K562 (cell line): ENCODE results near the gene ENKUR. TPM values are rescaled to one million over a fixed set of nuclear protein-coding genes. Genes with fewer than 3 reads are reported as not detected.

Experiments used
- AFF1 ChIP-seq, 2 experiments: fragments of 450-650 bp; IDR thresholded peaks; 2 replicates each; pipeline ENCODE4 v1.6.1; 2018; ENCODE audit warnings: mild to moderate bottlenecking in 2 of 2, low read depth in 1 of 2; ENCODE audit not compliant: partially characterized antibody in 2 of 2
- ARNT ChIP-seq, 2 experiments: fragments of 450-650 bp; IDR thresholded peaks; 2 replicates each; pipeline ENCODE4 v1.6.1; 2016; ENCODE audit warnings: mild to moderate bottlenecking in 1 of 2
- CTCF ChIP-seq, 3 experiments: IDR thresholded peaks in 2 of 3; conservative IDR thresholded peaks in 1 of 3; 2 replicates each; pipeline ENCODE4 v1.5.1; 2011 to 2012; ENCODE audit warnings: low read length in 3 of 3, mild to moderate bottlenecking in 3 of 3, control low read depth in 2 of 3, improper control_type of control experiment in 1 of 3, inconsistent platforms in 1 of 3, low read depth in 1 of 3, mixed read lengths in 1 of 3, moderate library complexity in 1 of 3; ENCODE audit not compliant: insufficient read depth in 2 of 3
- CTCFL ChIP-seq: IDR thresholded peaks from 2 replicates; pipeline ENCODE4 v1.6.1; 2011; ENCODE audit warnings: borderline replicate concordance, low read depth, mild to moderate bottlenecking, moderate library complexity, low read length; ENCODE audit not compliant: insufficient read depth, poor library complexity, severe bottlenecking
- EWSR1 ChIP-seq: fragments of 450-650 bp; IDR thresholded peaks from 2 replicates; pipeline ENCODE4 v1.6.1; 2018; ENCODE audit warnings: borderline replicate concordance, mild to moderate bottlenecking, low read depth, moderate library complexity; ENCODE audit not compliant: partially characterized antibody
- GATA2 ChIP-seq: sonication (generic); formaldehyde crosslinking; IDR thresholded peaks from 2 replicates; pipeline ENCODE4 v1.4.0; 2020; ENCODE audit warnings: mild to moderate bottlenecking, missing genetic modification reagents
- GATAD2A ChIP-seq: fragments of 450-650 bp; IDR thresholded peaks from 2 replicates; pipeline ENCODE4 v1.6.1; 2017
- GTF2E2 ChIP-seq: fragments of 200-800 bp; sonication (Bioruptor generic); IDR thresholded peaks from 2 replicates; pipeline ENCODE4 v1.6.1; 2016; ENCODE audit warnings: missing genetic modification characterization, missing compliant biosample characterization
- HMG20B ChIP-seq: fragments of 250-450 bp; sonication (Bioruptor Pico); IDR thresholded peaks from 2 replicates; pipeline ENCODE4 v1.5.0; 2021; ENCODE audit warnings: mild to moderate bottlenecking
- PHF21A ChIP-seq: fragments of 450-650 bp; IDR thresholded peaks from 2 replicates; pipeline ENCODE4 v1.6.1; 2017; ENCODE audit warnings: low read depth, borderline replicate concordance
- PRMT5 ChIP-seq: sonication (generic); formaldehyde crosslinking; IDR thresholded peaks from 2 replicates; pipeline ENCODE4 v1.5.0; 2020; ENCODE audit warnings: missing genetic modification reagents
- TAF1 ChIP-seq: IDR thresholded peaks from 2 replicates; pipeline ENCODE4 v1.6.1; 2011; ENCODE audit warnings: mild to moderate bottlenecking, low read length, moderate library complexity; ENCODE audit not compliant: insufficient read depth, control insufficient read depth, severe bottlenecking; ENCODE audit errors: extremely low read depth
- TOE1 ChIP-seq, 2 experiments: fragments of 450-650 bp in 1 of 2; sonication (generic) in 1 of 2; formaldehyde crosslinking in 1 of 2; IDR thresholded peaks; 2 replicates each; pipeline versions ENCODE4 v1.7.1 to v1.8.0; 2016 to 2022; ENCODE audit warnings: borderline replicate concordance in 2 of 2, mild to moderate bottlenecking in 2 of 2, antibody characterized with exemption in 1 of 2, inconsistent platforms in 1 of 2, low read depth in 1 of 2, missing genetic modification reagents in 1 of 2, moderate library complexity in 1 of 2
- ZNF77 ChIP-seq: fragments of 250-450 bp; sonication (Bioruptor Pico); IDR thresholded peaks from 2 replicates; pipeline ENCODE4 v1.5.0; 2020
- polyA plus RNA-seq, 8 experiments: library from polyadenylated mRNA; depleted of rRNA in 4 of 8; stranded (reverse) in 5 of 8; unstranded in 3 of 8; fragments of >200 nt; fragmentation: Nextera tagmentation in 2 of 8; fragmentation: Illumina TruSeq in 1 of 8; extraction: Ambion mirVana in 2 of 8; extraction: Trizol in 1 of 8; gene quantifications; 2 replicates each; pipeline versions ENCODE4 v1.2.1 to v1.2.3, GENCODE V29; 2011 to 2014; ENCODE audit warnings: inconsistent platforms in 1 of 8, missing spikeins in 1 of 8
- total RNA-seq, 7 experiments: library from RNA; depleted of rRNA in 6 of 7; stranded (reverse); fragments of >200 nt in 6 of 7; fragmentation: Illumina TruSeq in 2 of 7; extraction: Trizol in 2 of 7; gene quantifications; 2 replicates each; pipeline versions ENCODE4 v1.2.1 to v1.2.3, GENCODE V29; 2011 to 2021; ENCODE audit warnings: low replicate concordance in 1 of 7
- TF ChIP-seq, protein P1 (sequence below), 2 experiments: IDR thresholded peaks; 2 replicates each; pipeline ENCODE4 v1.6.1; 2011; ENCODE audit warnings: borderline replicate concordance in 1 of 2, control low read depth in 1 of 2, low read depth in 1 of 2, low read length in 1 of 2, mild to moderate bottlenecking in 1 of 2, mixed read lengths in 1 of 2, moderate library complexity in 1 of 2; ENCODE audit not compliant: insufficient read depth in 1 of 2, insufficient read length in 1 of 2, poor library complexity in 1 of 2, severe bottlenecking in 1 of 2; ENCODE audit errors: extremely low read depth in 1 of 2

ENKUR gene
- total and polyA plus RNA-seq, 9 of the 15 experiments (the other 6 are each of a cell fraction or from before 2014, with no cell fraction given) = 0.06 to 0.46 (median 0.20) TPM

GRCh38 chr10:24952707-24953645, 63.0 kb downstream of the ENKUR start (continued):
- TF ChIP-seq CTCF (IDR thresholded peaks at IDR 0.05 in 2 of 3, conservative IDR thresholded peaks at IDR 0.05 in 1 of 3; ENCODE audit: insufficient read depth in 2 of 3, low read depth in 1 of 3, low read length in 3 of 3) (peak; percentile 35 to 60 (median 37); a peak in 3 of 6 replicates), CTCFL (peak; percentile 86), PHF21A (peak; percentile 50; the same call in 1 of the 2 replicates), TOE1 (IDR thresholded peaks at IDR 0.05; ENCODE audit: borderline replicate concordance) (peak; percentile 59), TOE1 (CRISPR knock-in tag; IDR thresholded peaks at IDR 0.05; ENCODE audit: borderline replicate concordance, low read depth) (no peak), GATAD2A (0 out of 2 replicates have a peak, but pooled peaks have one; percentile 24), ARNT (IDR thresholded peaks at IDR 0.05) (peak; percentile 28 to 47; a peak in 1 of 4 replicates), HMG20B (CRISPR knock-in tag) (no peak), ZNF77 (CRISPR knock-in tag) (no peak), PRMT5 (CRISPR knock-in tag) (no peak), GATA2 (0 out of 2 replicates have a peak, but pooled peaks have one; percentile 14), EWSR1 (no peak), GTF2E2 (tag) (no peak), AFF1 (IDR thresholded peaks at IDR 0.05; ENCODE audit: low read depth in 1 of 2, partially characterized antibody in 2 of 2) (peak in 1 of 2 experiments; percentile 54), TAF1 (peak; percentile 48)
- TF ChIP-seq, protein P1, sequence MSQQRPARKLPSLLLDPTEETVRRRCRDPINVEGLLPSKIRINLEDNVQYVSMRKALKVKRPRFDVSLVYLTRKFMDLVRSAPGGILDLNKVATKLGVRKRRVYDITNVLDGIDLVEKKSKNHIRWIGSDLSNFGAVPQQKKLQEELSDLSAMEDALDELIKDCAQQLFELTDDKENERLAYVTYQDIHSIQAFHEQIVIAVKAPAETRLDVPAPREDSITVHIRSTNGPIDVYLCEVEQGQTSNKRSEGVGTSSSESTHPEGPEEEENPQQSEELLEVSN (IDR thresholded peaks at IDR 0.05; ENCODE audit: borderline replicate concordance in 1 of 2, extremely low read depth in 1 of 2, insufficient read depth in 1 of 2, insufficient read length in 1 of 2, low read depth in 1 of 2, low read length in 1 of 2, poor library complexity in 1 of 2, severe bottlenecking in 1 of 2) = peak; percentile 46 to 78
